Measurements from ENCODE around the gene MRLN. TPM values are rescaled to one million over a fixed set of nuclear protein-coding genes. Genes with fewer than 3 reads are reported as not detected.
"Not testable (repeated sequence)": the region's sequence is repeated elsewhere in the genome, so short reads cannot be mapped to it uniquely, and the experiment has no call there.

The MRLN gene
- total and polyA plus RNA-seq, 2 donors (not counting 1 experiment from before 2014, with no cell fraction given) = not detected

GRCh38 chr10:59748834-59749233 is 4.4 kb downstream of the MRLN start:
- H4K20me1 ChIP-seq (ENCODE audit: control insufficient read depth, extremely low read depth, insufficient read depth, low read length) = no peaks in the 10 kb centered on the region
- H2AFZ ChIP-seq (ENCODE audit: low read length) = no peak overlapping the region
- TF ChIP-seq EZH2 (IDR thresholded peaks at IDR 0.05; ENCODE audit: low read length, missing control alignments) (no peak), CTCF (conservative IDR thresholded peaks at IDR 0.05 in 1 of 2, IDR thresholded peaks at IDR 0.05 in 1 of 2; ENCODE audit: low read depth in 1 of 2, low read length in 2 of 2) (no peak)
- no peak overlapping the region for H3K4me2 ChIP-seq (ENCODE audit: extremely low read depth, insufficient read depth, low read length)
- H3K9ac ChIP-seq (ENCODE audit: insufficient read depth, low read length) = no peak overlapping the region
- H3K4me3 ChIP-seq (replicated peaks in 1 of 4; ENCODE audit: control extremely low read depth in 1 of 4, insufficient read depth in 1 of 4, low read depth in 3 of 4, low read length in 4 of 4) = no peak overlapping the region
- H3K4me1 ChIP-seq (ENCODE audit: control insufficient read depth, extremely low read depth, insufficient read depth, low read length) = no peaks in the 10 kb centered on the region
- no peak for DNase-seq (ENCODE audit: low read depth in 2 of 2)
- no peak overlapping the region for H3K27ac ChIP-seq (ENCODE audit: insufficient read depth, low read length)
- H3K9me3 ChIP-seq (ENCODE audit: control insufficient read depth, insufficient read depth, low read depth, low read length) = no peaks in the 10 kb centered on the region
- H3K36me3 ChIP-seq (ENCODE audit: control insufficient read depth, insufficient read depth, low read length) = no peaks in the 10 kb centered on the region
- H3K79me2 ChIP-seq (ENCODE audit: control insufficient read depth, insufficient read depth, low read length) = no peaks in the 10 kb centered on the region
- H3K27me3 ChIP-seq (ENCODE audit: control insufficient read depth, insufficient read depth, low read length) = no peaks in the 10 kb centered on the region

- Histone ChIP-seq H4K20me1 (ENCODE audit: control insufficient read depth, extremely low read depth, insufficient read depth, low read length) (no peaks in the 10 kb centered on the region), H3K9me3 (ENCODE audit: control insufficient read depth, insufficient read depth, low read depth, low read length) (no peaks in the 10 kb centered on the region), H3K36me3 (ENCODE audit: control insufficient read depth, insufficient read depth, low read length) (no peaks in the 10 kb centered on the region), H3K4me2 (ENCODE audit: extremely low read depth, insufficient read depth, low read length) (no peak overlapping the region), H3K4me1 (ENCODE audit: control insufficient read depth, extremely low read depth, insufficient read depth, low read length) (no peaks in the 10 kb centered on the region), H3K9ac (ENCODE audit: insufficient read depth, low read length) (no peak overlapping the region), H3K4me3 (replicated peaks in 1 of 4; ENCODE audit: control extremely low read depth in 1 of 4, insufficient read depth in 1 of 4, low read depth in 3 of 4, low read length in 4 of 4) (no peak overlapping the region), H3K27ac (ENCODE audit: insufficient read depth, low read length) (no peak overlapping the region), H3K27me3 (ENCODE audit: control insufficient read depth, insufficient read depth, low read length) (no peaks in the 10 kb centered on the region), H2AFZ (ENCODE audit: low read length) (no peak overlapping the region), H3K79me2 (ENCODE audit: control insufficient read depth, insufficient read depth, low read length) (no peaks in the 10 kb centered on the region)
- DNase-seq (ENCODE audit: low read depth in 2 of 2) = no peak
- TF ChIP-seq EZH2 (IDR thresholded peaks at IDR 0.05; ENCODE audit: low read length, missing control alignments) (no peak), CTCF (conservative IDR thresholded peaks at IDR 0.05 in 1 of 2, IDR thresholded peaks at IDR 0.05 in 1 of 2; ENCODE audit: low read depth in 1 of 2, low read length in 2 of 2) (no peak)
Observed at GRCh38 chr10:59745163-59745650, 8.0 kb downstream of the MRLN start.

GRCh38 chr10:59744762-59745161 is 8.5 kb downstream of the MRLN start:
- not testable (repeated sequence) for H3K79me2 ChIP-seq (ENCODE audit: control insufficient read depth, insufficient read depth, low read length); H3K27me3 ChIP-seq (ENCODE audit: control insufficient read depth, insufficient read depth, low read length); H3K36me3 ChIP-seq (ENCODE audit: control insufficient read depth, insufficient read depth, low read length); H3K4me2 ChIP-seq (ENCODE audit: extremely low read depth, insufficient read depth, low read length); H3K4me1 ChIP-seq (ENCODE audit: control insufficient read depth, extremely low read depth, insufficient read depth, low read length); H3K4me3 ChIP-seq (replicated peaks in 1 of 4; ENCODE audit: control extremely low read depth in 1 of 4, insufficient read depth in 1 of 4, low read depth in 3 of 4, low read length in 4 of 4); H2AFZ ChIP-seq (ENCODE audit: low read length); H3K9me3 ChIP-seq (ENCODE audit: control insufficient read depth, insufficient read depth, low read depth, low read length); H3K27ac ChIP-seq (ENCODE audit: insufficient read depth, low read length); DNase-seq (ENCODE audit: low read depth in 2 of 2); H4K20me1 ChIP-seq (ENCODE audit: control insufficient read depth, extremely low read depth, insufficient read depth, low read length); H3K9ac ChIP-seq (ENCODE audit: insufficient read depth, low read length)

- H4K20me1 ChIP-seq (ENCODE audit: control insufficient read depth, extremely low read depth, insufficient read depth, low read length); H3K27me3 ChIP-seq (ENCODE audit: control insufficient read depth, insufficient read depth, low read length); H3K9me3 ChIP-seq (ENCODE audit: control insufficient read depth, insufficient read depth, low read depth, low read length); DNase-seq (ENCODE audit: low read depth in 2 of 2); H3K36me3 ChIP-seq (ENCODE audit: control insufficient read depth, insufficient read depth, low read length); H3K4me1 ChIP-seq (ENCODE audit: control insufficient read depth, extremely low read depth, insufficient read depth, low read length); H2AFZ ChIP-seq (ENCODE audit: low read length); H3K79me2 ChIP-seq (ENCODE audit: control insufficient read depth, insufficient read depth, low read length); H3K9ac ChIP-seq (ENCODE audit: insufficient read depth, low read length); H3K27ac ChIP-seq (ENCODE audit: insufficient read depth, low read length); H3K4me3 ChIP-seq (replicated peaks in 1 of 4; ENCODE audit: control extremely low read depth in 1 of 4, insufficient read depth in 1 of 4, low read depth in 3 of 4, low read length in 4 of 4); H3K4me2 ChIP-seq (ENCODE audit: extremely low read depth, insufficient read depth, low read length): not testable (repeated sequence)
Observed at GRCh38 chr10:59744156-59744555, 9.1 kb downstream of the MRLN start.

All from fibroblast of lung (primary cell).